GM21381 (cell line): ENCODE data around the gene PAX7.
"Not testable (repeated sequence)": the region's sequence is repeated elsewhere in the genome, so short reads cannot be mapped to it uniquely, and the experiment has no call there.

Source experiments
- ATAC-seq: cut with Tn5 transposase; IDR thresholded peaks from one replicate; pipeline ENCODE4 v1.9.1; 2021; ENCODE audit warnings: mild to moderate bottlenecking, moderate library complexity; ENCODE audit not compliant: unreplicated experiment

Gene PAX7

GRCh38 chr1:18657506-18658201 is 27.0 kb downstream of the PAX7 start:
- no peak for ATAC-seq

DNA sequence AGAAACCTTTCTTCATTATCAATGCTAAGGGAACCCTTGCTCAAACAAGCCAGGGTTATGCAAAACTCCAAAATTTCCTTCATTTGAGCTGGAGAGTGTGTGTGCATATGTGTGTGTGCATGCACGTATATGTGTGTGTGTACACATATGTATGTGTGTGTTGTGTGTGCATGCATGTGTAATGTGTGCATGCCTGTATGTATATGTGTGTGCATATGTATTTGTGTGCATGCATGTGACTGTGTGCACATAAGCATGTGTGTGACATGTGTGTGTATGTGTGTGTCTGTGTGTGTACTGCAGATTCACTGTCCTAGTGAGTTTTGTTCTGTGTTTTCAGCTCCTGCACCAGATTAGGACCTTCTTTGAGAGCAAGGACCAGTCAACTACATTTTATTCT is 28.2 kb downstream of the PAX7 start:
- ATAC-seq = no peak

DNA sequence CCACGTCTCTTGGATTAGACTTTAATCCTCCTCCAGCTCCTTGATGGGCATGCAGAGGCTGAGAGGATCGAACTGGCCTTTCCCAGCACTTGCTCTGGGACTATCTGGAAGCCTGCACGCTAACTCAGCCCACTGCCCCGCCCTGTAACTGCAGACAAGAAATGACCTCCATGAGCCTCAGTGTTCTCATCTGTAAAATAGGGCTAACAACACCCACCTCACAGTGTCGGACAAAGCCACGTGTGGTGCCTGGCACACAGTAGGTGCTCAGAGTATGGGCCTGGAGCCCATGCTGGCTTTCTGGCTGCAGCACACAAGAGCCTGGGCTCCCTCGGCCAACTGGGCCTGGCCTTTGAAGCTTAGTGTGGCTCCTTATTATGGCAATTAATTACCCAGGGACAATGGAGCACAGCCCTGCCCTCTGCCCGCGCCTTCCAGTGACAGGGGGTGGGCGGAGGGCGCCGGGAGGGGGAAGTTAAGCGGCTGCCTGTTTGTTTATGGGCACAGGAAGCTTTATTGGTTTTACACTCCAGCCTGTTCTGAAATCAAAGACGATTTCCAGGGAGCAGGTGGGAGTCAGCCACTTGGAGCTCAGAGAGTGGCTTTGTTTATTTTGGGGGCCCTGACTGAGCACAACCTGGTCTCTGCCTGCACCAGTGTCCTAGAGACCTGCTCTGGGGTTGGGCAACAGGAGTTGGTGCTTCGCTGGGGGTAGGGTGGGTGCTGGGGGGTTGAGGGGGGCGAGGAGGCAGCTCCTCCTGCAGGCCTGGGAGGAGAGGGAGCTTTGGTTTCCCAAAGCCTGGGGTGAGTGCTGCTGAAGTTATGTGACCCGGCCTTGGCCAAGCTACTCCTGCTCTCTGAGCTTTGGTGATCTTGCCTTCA is 31.0 kb downstream of the PAX7 start:
- ATAC-seq = no peak

DNA sequence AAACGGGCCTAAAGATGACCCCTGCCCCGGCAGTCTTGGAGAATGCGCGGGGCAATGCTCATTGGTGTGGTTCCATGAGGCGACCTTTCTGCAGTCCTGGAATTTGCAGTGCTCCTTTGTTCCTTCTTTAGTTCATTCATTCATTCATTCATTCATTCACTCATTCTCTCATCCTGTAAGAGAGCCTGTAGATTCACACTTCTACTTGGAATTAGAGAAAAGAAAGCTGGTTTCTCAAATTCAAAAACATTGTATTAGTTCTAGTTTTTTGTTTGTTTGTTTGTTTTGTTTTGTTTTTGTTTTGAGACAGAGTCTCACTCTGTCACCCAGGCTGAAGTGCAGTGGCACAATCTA is 31.6 kb downstream of the PAX7 start:
- ATAC-seq = no peak

- no peak for ATAC-seq
Observed at GRCh38 chr1:18666317-18666920, 35.8 kb downstream of the PAX7 start.

DNA sequence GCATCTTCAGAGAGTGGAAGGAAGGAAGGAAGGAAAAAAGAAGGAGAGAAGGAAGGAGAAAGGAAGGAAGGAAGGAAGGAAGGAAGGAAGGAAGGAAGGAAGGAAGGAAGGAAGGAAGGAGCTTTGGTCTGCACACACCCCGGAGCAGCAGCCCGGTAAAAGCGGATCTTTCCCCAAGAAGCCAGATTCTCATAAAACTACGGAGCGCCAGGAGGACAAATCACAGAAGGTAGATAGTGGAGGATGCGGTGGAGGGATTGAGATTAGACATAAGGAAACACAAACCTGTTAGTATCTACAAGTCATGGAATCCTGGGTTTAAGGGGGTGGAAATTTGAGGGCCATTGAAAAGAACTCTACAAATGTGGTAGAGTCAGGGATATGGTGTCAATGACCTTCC is 36.7 kb downstream of the PAX7 start:
- no peak for ATAC-seq

DNA sequence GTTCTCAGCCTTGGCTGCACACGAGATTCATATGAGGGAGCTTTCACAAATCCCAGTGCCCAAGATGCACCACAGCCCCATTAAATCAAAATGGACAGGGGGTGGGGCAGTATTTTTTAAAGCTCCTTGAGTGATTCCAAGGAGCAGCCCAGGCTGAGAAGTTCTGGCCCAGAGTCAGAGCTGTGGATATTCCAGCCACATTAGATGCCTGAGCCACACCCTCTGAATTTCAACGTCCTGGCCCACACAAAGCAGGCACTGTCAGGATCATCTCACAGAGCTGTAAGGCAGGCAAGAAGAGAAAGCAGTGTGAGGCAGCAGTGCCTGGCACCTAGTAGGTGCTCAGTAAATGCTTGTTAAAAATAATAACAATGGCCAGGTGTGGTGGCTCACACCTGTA is 37.4 kb downstream of the PAX7 start:
- no peak for ATAC-seq

- no peak for ATAC-seq
Observed at GRCh38 chr1:18668750-18669404, 38.2 kb downstream of the PAX7 start.

DNA sequence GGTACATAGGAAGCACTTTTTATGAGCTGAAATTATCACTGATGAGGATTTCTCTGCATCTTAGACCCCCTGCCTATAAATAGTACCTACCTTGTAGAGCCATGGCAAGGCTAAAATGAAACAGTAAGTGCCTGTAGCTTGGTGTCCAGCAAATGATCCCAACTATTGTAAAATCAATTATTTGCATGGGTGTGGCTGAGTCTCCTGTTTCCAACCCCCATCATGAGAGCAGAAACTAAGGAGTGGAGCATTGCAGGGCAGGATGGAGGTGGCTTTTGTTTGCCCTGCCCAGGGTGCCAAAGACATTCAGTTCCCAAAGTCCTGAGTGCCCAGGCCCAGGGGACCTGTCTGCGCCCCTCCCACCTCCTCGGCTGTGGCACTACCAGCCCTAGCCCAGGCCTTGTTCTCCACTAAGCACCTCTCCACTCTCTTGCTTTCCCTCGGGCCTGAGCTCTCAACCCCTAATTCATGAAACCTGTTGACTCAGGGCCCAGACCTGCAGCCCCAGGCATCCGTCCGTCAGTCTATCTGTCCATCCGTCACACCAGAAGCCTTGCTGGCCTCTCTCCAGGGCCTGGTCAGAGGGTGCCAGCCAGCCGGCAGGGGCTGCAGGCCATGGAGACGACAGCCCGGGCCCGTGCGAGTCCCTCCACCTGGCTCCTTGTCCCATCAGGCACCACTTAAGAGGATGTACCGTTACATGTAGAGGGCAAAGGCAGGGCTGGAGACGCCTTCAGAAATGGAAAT is 39.6 kb downstream of the PAX7 start:
- no peak for ATAC-seq

DNA sequence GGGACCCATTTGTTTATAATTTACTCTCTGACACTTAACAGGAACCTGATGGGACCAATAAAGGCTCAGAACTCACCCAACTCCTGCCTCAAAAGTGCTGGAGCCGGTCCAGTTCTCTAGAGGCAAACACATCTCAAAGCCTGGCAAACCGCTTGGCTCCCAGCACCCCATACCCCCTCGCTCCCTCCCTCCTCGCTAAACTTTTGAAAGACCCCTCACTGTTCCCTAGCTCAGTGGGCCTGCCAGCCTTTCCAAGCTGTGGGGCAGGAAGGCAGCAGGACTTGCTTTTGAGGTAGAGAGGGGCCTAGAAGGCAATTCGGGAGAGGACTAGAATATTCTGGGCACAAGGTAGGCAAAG is 40.2 kb downstream of the PAX7 start:
- ATAC-seq = no peak

DNA sequence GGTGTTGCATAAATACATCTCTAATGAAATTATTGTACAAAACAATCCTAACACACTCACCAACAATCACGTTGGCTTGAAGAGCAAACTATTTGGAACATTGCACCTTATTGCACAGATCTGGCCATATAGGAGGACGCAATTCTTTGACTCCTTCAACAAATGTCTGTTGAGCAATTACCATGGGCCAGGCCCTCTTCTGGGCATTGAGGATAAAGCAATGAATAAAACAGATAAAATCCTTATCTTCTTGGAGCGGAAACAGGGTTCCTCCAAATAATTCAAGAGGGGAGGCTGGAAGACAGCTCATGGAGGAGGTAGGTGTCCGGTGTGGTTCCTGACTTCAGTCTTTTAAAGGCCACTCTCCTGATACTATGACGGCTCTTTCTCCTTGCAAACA is 43.3 kb downstream of the PAX7 start:
- ATAC-seq = no peak

- no peak for ATAC-seq
Observed at GRCh38 chr1:18676332-18676781, 45.7 kb downstream of the PAX7 start.

GRCh38 chr1:18681423-18681835 is 50.8 kb downstream of the PAX7 start:
- no peak for ATAC-seq

- no peak for ATAC-seq
Observed at GRCh38 chr1:18682375-18682774, 51.7 kb downstream of the PAX7 start.

DNA sequence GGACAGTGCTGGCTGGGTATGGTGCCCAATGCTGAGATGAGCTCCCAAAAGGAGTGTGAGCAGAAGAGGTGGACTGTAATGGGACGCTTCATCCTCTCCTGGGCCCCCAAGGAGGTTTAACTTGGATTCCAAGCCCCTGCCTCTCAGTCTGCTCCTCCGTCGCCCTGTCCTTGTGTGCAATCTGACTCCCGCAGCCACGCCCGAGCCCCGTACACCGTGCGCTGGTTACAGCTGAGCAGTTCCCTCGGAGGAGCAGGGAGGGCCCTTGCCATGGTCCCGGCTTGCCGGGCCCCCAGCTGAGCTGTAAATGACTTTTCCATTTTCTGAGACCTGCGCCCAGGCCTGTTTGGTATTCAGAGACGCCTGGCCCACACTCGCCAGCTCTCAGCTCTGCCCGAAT is 53.7 kb downstream of the PAX7 start:
- ATAC-seq = no peak

GRCh38 chr1:18686540-18686939 is 55.9 kb downstream of the PAX7 start:
- no peak for ATAC-seq

DNA sequence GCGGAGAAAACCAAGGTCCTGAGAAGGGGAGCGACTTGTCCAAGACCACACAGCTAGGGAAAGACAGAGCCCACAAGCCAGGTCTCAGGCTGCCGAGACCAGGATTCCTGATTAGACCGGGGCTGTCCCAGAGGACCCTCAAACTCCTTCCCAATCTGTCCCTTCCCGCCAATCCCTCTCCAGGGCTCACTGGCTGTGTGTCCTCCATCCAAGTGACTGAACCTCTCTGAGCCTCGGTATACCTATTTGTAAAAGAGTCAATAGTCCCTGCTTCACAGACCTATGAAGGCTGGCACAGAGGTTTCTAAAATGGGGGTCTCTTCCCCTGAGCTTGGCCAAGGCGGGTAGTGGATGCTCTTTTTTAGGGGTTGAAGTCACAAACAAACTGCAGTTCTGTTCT is 56.6 kb downstream of the PAX7 start:
- no peak for ATAC-seq

DNA sequence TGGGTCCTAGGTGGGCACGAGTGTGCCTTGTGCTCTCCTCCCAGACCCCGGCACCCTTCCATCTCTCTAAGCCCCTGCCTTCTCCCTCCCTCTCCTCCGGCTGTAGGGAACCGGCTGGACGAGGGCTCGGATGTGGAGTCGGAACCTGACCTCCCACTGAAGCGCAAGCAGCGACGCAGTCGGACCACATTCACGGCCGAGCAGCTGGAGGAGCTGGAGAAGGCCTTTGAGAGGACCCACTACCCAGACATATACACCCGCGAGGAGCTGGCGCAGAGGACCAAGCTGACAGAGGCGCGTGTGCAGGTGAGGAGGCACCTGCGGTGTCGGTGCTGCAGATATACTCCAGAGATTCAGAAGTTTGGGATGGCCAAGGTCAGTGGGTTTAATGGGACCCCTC is 61.0 kb downstream of the PAX7 start:
- no peak for ATAC-seq

DNA sequence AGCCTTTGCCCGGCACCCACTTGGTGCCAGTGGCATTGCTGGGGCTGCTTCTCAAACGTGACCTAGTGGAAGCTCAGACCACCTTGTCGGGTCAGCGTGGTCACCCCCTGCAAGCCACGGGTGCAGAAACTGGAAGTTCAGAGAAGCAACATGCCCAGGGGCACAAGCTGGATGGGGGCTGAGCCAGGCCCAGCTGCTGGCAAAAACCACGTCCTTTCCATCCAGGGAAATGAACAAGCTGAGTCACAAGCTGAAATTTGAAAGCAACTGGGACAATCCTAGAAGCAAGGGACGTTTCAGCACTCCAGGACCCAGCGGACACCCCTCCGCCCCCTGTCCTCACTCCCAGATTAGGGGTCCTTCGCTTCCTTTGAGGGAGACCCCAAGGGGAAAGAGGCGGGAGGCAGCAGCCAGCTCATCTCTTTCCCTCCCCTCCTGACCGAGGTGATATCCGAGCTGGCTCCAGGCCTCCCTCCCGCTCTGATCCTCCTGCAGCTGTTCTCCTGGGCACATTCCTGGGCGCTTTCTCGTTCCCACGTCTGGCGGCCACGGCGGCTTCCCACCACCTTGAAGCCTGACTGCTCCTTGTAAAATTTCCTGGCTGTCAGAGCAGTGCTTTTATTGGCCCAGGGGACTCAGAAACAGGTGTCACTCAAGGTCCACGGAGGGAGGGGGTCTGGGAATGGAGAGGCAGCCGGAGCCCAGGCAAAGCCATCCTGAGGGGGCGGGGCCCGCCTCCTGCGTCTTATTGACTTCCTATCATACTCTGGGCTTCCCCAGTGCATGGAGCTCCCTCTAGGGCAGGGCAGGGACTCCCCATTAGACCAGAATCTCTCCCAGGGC is 62.8 kb downstream of the PAX7 start:
- no peak for ATAC-seq

GRCh38 chr1:18694289-18694688 is 63.6 kb downstream of the PAX7 start:
- not testable (repeated sequence) for ATAC-seq
